H1 (cell line): ENCODE results near the gene MLPH. TPM values are rescaled to one million over a fixed set of nuclear protein-coding genes. Genes with fewer than 3 reads are reported as not detected.

Experiments
- polyA plus RNA-seq, 7 experiments: library from polyadenylated mRNA; depleted of rRNA in 3 of 7; stranded (reverse) in 5 of 7; unstranded in 2 of 7; fragments of >200 nt in 5 of 7; fragments of 200-250 nt in 2 of 7; gene quantifications; 1 replicate in 5 of 7; 2 replicates in 1 of 7; 4 replicates in 1 of 7; pipeline versions ENCODE4 v1.2.1 to v1.2.3, GENCODE V29; 2011 to 2013; ENCODE audit warnings: missing spikeins in 2 of 7, mixed read lengths in 2 of 7
- total RNA-seq: library from RNA; stranded (reverse); fragmentation: NEBNext Ultra II Directional; extraction: Animal tissue kit (Norgen Biotek cat#: 25700); gene quantifications from 2 replicates; pipeline ENCODE4 v1.2.1, GENCODE V29; 2021
- TF ChIP-seq, protein P1 (sequence below), 3 experiments: IDR thresholded peaks; 1 replicate in 2 of 3; 2 replicates in 1 of 3; pipeline versions ENCODE4 v1.5.1 to v1.6.1; 2011; ENCODE audit warnings: low read length in 3 of 3, mild to moderate bottlenecking in 3 of 3, inconsistent platforms in 2 of 3, low read depth in 1 of 3, moderate library complexity in 1 of 3; ENCODE audit not compliant: insufficient read depth in 1 of 3; ENCODE audit errors: control extremely low read depth in 1 of 3
- TF ChIP-seq, protein P2 (sequence below): IDR thresholded peaks from 2 replicates; pipeline ENCODE4 v1.6.1; 2012; ENCODE audit warnings: inconsistent platforms

Gene MLPH
- total and polyA plus RNA-seq, 2 of the 8 experiments (the other 6 are each of a cell fraction or from before 2014, with no cell fraction given), result 12.7 to 17.0 TPM

DNA sequence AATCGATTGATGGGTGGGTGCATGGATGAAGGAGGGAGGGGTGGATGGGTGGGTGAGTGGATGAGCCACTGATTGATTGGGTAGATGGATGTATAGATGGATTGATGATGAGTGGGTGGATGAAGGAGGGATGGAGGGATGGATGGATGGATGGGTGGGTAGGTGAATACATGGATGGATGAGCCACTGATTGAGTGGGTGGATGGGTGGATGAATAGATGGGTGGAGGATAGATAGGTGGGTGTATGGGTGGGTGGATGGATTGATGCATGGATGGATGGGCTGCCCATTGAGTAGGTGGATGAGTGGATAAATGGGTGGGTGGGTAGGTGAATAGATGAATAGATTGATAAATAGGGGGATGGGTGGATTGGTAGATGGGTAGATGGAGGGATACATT is 30.9 kb downstream of the MLPH start (continued):
- TF ChIP-seq, protein P1, sequence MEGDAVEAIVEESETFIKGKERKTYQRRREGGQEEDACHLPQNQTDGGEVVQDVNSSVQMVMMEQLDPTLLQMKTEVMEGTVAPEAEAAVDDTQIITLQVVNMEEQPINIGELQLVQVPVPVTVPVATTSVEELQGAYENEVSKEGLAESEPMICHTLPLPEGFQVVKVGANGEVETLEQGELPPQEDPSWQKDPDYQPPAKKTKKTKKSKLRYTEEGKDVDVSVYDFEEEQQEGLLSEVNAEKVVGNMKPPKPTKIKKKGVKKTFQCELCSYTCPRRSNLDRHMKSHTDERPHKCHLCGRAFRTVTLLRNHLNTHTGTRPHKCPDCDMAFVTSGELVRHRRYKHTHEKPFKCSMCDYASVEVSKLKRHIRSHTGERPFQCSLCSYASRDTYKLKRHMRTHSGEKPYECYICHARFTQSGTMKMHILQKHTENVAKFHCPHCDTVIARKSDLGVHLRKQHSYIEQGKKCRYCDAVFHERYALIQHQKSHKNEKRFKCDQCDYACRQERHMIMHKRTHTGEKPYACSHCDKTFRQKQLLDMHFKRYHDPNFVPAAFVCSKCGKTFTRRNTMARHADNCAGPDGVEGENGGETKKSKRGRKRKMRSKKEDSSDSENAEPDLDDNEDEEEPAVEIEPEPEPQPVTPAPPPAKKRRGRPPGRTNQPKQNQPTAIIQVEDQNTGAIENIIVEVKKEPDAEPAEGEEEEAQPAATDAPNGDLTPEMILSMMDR (IDR thresholded peaks at IDR 0.05; ENCODE audit: control extremely low read depth in 1 of 3, insufficient read depth in 1 of 3, low read depth in 1 of 3, low read length in 3 of 3), result no peak
- TF ChIP-seq, protein P2, sequence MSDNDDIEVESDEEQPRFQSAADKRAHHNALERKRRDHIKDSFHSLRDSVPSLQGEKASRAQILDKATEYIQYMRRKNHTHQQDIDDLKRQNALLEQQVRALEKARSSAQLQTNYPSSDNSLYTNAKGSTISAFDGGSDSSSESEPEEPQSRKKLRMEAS, result no peak
